Heart left ventricle (tissue), 16 donors: ENCODE results near the gene LYRM2. TPM values are rescaled to one million over a fixed set of nuclear protein-coding genes. Genes with fewer than 3 reads are reported as not detected.

Experiments
- ATAC-seq, 4 donors: fragments of 200-7000 bp; cut with Tn5 transposase; one replicate each; pipeline ENCODE4 v1.9.1; 2020 to 2022; ENCODE audit warnings: moderate library complexity in 4 of 4, mild to moderate bottlenecking in 3 of 4, moderate number of reproducible peaks in 1 of 4
- DNase-seq, 5 donors: peaks; one replicate each; pipeline ENCODE4 v3.0.0-alpha.2; 2020
- H3K27ac ChIP-seq, 12 donors: fragments of 200-600 bp; sonication (generic) in 4 of 12; one replicate each; pipeline versions ENCODE4 v1.5.0 to v1.8.0; 2016 to 2022; ENCODE audit warnings: mild to moderate bottlenecking in 2 of 12
- H3K27me3 ChIP-seq, 9 donors: fragments of 200-600 bp; sonication (generic) in 2 of 9; one replicate each; pipeline versions ENCODE4 v1.5.1 to v1.8.0; 2016 to 2022; ENCODE audit warnings: mild to moderate bottlenecking in 3 of 9
- H3K36me3 ChIP-seq, 9 donors: fragments of 200-600 bp; sonication (generic) in 2 of 9; one replicate each; pipeline versions ENCODE4 v1.5.0 to v1.8.0; 2018 to 2022; ENCODE audit warnings: mild to moderate bottlenecking in 2 of 9
- H3K4me1 ChIP-seq, 12 donors: fragments of 200-600 bp; sonication (generic) in 4 of 12; one replicate each; pipeline versions ENCODE4 v1.5.0 to v1.8.0; 2016 to 2022; ENCODE audit warnings: mild to moderate bottlenecking in 3 of 12
- H3K4me3 ChIP-seq, 12 donors: fragments of 200-600 bp; sonication (generic) in 4 of 12; one replicate each; pipeline versions ENCODE4 v1.5.0 to v1.8.0; 2017 to 2022; ENCODE audit warnings: mild to moderate bottlenecking in 9 of 12, moderate library complexity in 4 of 12
- H3K9me3 ChIP-seq, 12 donors: fragments of 200-600 bp; sonication (generic) in 4 of 12; one replicate each; pipeline versions ENCODE4 v1.5.0 to v1.8.0; 2016 to 2022; ENCODE audit warnings: mild to moderate bottlenecking in 1 of 12
- POLR2A ChIP-seq, 2 donors: fragments of 450-650 bp; IDR thresholded peaks; one replicate each; pipeline ENCODE4 v1.6.1; 2017; ENCODE audit warnings: antibody characterized with exemption in 2 of 2, mild to moderate bottlenecking in 2 of 2, moderate library complexity in 2 of 2
- whole genome bisulfite sequencing, 4 donors: extraction: QIAGEN DNeasy Blood & Tissue Kit in 2 of 4; methylation state at CpG; one replicate each; pipeline versions ENCODE4 v1.1.5 to v1.1.7; 2013 to 2018; 5-methylcytosine and 5-hydroxymethylcytosine counted together
- intact Hi-C, 10 donors: fragments of 100-400 bp; cut with DNase I; formaldehyde crosslinking; loops; one replicate each; pipeline versions ENCODE4 v1.11.1 to v1.14.2; 2022
- polyA plus RNA-seq, 2 donors: library from polyadenylated mRNA; stranded (reverse); fragments of 200-250 nt; gene quantifications; one replicate each; pipeline ENCODE4 v1.2.3, GENCODE V29; 2013
- total RNA-seq, 9 donors: library from RNA; depleted of rRNA in 2 of 9; stranded (reverse); fragments of >200 nt in 2 of 9; fragmentation: NEBNext Ultra II Directional in 3 of 9; extraction: Animal tissue kit (Norgen Biotek cat#: 25700) in 3 of 9; gene quantifications; one replicate each; pipeline versions ENCODE4 v1.1.0 to v1.2.4, GENCODE V29; 2016 to 2023
- TF ChIP-seq, protein P1 (sequence below), 12 donors: fragments of 200-600 bp; sonication (generic) in 4 of 12; IDR thresholded peaks; one replicate each; pipeline versions ENCODE4 v1.5.0 to v1.8.0; 2018 to 2022; ENCODE audit warnings: antibody characterized with exemption in 12 of 12, mild to moderate bottlenecking in 5 of 12
- donor health status: ischemic (EF 13 %, LVEDD 7.1; RV severe dilation, severe dysfunction).
- donor health status: healthy with polysubstance abuse.
- donor health status: DM: no; HTN: yes; CAD: no.
- donor health status: DM: no; HTN: no; CAD: no.
- donor health status: ischemic (EF 25% LVEDD 6.9; RV normal size, moderate dysfunction).
- donor health status: ischemic (EF 25% LVEDD 5.7; RV mildly dilated, moderate dysfunction).
- donor health status: healthy.
- donor health status: DM: yes; HTN: yes; CAD: no.
- donor health status: ischemic (EF 35%, LVEDD 5.7; RV mildly dilated, moderate dysfunction).
- donor health status: nonischemic (EF 11% LVEDD 7.7; RV severe dilation, severe dysfunction).
- donor health status: DM: yes; HTN: yes; CAD: no.
- donor health status: PGD.
- donor health status: ischemic (EF 29% LVEDD 5.4; RV normal size, mild dysfunction).
- donor health status: nonischemic (EF 23%, LVEDD 6.1; RV moderate dilation, normal function).

The LYRM2 gene
- total and polyA plus RNA-seq, 11 donors = 15.2 to 50.0 (median 43.8) TPM

DNA sequence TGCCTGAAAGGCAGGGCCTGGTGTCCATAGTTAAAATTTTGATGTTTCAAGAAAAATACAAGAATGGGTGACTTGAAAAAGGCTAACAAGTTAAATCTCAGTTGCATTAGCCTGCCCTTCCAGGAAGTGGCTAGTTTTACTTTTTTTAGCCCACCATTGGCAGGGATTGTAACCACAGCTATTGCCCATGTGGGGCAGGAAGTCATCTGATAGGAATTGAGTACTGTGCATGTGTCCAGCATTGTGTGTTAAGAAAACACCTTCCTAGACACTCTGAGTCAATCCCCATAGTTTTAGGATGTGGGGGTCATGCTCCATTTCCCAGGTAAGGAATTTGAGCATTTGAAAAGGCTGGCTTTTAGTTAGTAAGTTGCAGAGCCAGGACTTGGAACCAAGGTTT is 26.9 kb downstream of the LYRM2 start:
- no peak for TF ChIP-seq POLR2A (IDR thresholded peaks at IDR 0.05)
- TF ChIP-seq, protein P1, sequence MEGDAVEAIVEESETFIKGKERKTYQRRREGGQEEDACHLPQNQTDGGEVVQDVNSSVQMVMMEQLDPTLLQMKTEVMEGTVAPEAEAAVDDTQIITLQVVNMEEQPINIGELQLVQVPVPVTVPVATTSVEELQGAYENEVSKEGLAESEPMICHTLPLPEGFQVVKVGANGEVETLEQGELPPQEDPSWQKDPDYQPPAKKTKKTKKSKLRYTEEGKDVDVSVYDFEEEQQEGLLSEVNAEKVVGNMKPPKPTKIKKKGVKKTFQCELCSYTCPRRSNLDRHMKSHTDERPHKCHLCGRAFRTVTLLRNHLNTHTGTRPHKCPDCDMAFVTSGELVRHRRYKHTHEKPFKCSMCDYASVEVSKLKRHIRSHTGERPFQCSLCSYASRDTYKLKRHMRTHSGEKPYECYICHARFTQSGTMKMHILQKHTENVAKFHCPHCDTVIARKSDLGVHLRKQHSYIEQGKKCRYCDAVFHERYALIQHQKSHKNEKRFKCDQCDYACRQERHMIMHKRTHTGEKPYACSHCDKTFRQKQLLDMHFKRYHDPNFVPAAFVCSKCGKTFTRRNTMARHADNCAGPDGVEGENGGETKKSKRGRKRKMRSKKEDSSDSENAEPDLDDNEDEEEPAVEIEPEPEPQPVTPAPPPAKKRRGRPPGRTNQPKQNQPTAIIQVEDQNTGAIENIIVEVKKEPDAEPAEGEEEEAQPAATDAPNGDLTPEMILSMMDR (IDR thresholded peaks at IDR 0.05) = no peak
- Histone ChIP-seq H3K4me3 (no peak overlapping the region), H3K4me1 (peaks cover 0 to 4% (median 0%) of the 10 kb centered on the region in 12 donors), H3K27me3 (no peaks in the 10 kb centered on the region), H3K27ac (no peak overlapping the region), H3K9me3 (no peaks in the 10 kb centered on the region), H3K36me3 (peaks cover 0 to 17% (median 0%) of the 10 kb centered on the region in 9 donors)
- DNase-seq = no peak
- ATAC-seq = no peak
- intact Hi-C loops = loop anchor here in 4 of 10 donors (2.0 to 5.0 kb wide), 2 partner anchors 179 kb away; partner anchors contain the start of gene ANKRD6 (in 4 of the 4)

GRCh38 chr6:89610149-89610642 is 28.4 kb downstream of the LYRM2 start:
- TF ChIP-seq, protein P1 (IDR thresholded peaks at IDR 0.05) = peak; percentile 76 to 92 (median 86)
- TF ChIP-seq POLR2A (IDR thresholded peaks at IDR 0.05) = no peak

DNA sequence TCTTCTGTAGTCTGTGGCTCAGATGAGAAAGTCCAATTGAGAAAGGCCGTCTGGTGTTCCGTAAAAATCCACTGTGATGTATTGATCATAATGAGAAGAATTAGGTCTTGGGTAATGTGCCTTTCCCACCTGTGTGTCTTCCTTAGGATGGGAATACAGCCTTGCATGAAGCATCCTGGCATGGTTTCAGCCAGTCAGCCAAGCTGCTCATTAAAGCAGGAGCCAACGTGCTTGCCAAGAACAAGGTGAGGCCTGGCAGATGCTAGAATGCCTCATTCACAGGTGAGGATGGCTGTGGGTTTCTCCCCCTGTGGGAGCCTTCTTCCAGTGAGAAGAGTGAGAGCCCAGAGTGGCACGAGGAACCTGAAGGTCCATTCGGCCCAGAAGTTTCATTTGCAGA is 32.7 kb downstream of the LYRM2 start:
- Histone ChIP-seq H3K9me3 (no peaks in the 10 kb centered on the region), H3K27ac (no peak overlapping the region), H3K4me3 (no peak overlapping the region), H3K27me3 (no peaks in the 10 kb centered on the region), H3K36me3 (peaks cover 0 to 11% (median 0%) of the 10 kb centered on the region in 9 donors), H3K4me1 (no peaks in the 10 kb centered on the region)
- TF ChIP-seq POLR2A (IDR thresholded peaks at IDR 0.05) = no peak
- TF ChIP-seq, protein P1 (IDR thresholded peaks at IDR 0.05) = no peak
- intact Hi-C loops = no loop called here
- ATAC-seq = no peak
- no peak for DNase-seq
- WGBS, 4 donors = 90 to 95% (median 93%) methylated on average over 5 of the region's 5 CpGs

More at GRCh38 chr6:89610149-89610642, 28.4 kb downstream of the LYRM2 start:
- no peak overlapping the region for H3K4me3 ChIP-seq
- ATAC-seq (peak; percentile 61 to 85 (median 78)), DNase-seq (peak; percentile 52 to 87 (median 70))
- no peaks in the 10 kb centered on the region for H3K27me3 ChIP-seq
- no peaks in the 10 kb centered on the region for H3K9me3 ChIP-seq
- intact Hi-C loops = loop anchor here in 8 of 10 donors (1.0 to 5.0 kb wide), 3 partner anchors 177 to 178 kb away; partner anchors contain the start of gene ANKRD6 (in 8 of the 8)
- H3K36me3 ChIP-seq = peaks cover 0 to 23% (median 0%) of the 10 kb centered on the region in 9 donors
- no peak overlapping the region for H3K27ac ChIP-seq
- 46 to 54% (median 49%) methylated on average over 11 of the region's 11 CpGs for WGBS, 4 donors
- peaks cover 0 to 4% (median 0%) of the 10 kb centered on the region in 12 donors for H3K4me1 ChIP-seq

DNA sequence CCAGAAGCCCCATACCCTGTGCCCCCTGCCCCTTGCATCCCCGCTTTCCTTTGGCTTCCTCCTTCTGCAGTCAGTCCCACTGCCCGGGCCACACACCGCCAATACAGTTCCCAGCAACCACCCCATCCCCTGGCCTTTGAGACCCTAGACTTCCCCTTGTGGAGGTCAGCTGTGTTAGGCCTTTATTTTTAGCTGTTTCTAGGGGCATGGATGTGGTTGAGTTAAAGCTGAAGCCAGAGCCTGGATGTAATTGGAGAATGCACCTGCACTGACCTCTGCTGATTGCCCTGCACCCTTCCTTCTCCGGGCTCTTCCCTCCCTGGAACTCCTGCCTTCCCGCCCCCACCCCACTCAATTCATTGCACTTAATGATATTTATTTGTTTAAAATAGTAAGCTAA is 33.9 kb downstream of the LYRM2 start:
- Histone ChIP-seq H3K9me3 (no peaks in the 10 kb centered on the region), H3K4me1 (peaks cover 0 to 8% (median 0%) of the 10 kb centered on the region in 12 donors), H3K27ac (no peak overlapping the region), H3K4me3 (no peak overlapping the region), H3K27me3 (no peaks in the 10 kb centered on the region), H3K36me3 (peaks cover 0 to 11% (median 0%) of the 10 kb centered on the region in 9 donors)
- ATAC-seq (no peak), DNase-seq (no peak)
- WGBS, 4 donors = 81 to 87% (median 84%) methylated on average over 5 of the region's 5 CpGs
- TF ChIP-seq, protein P1 (IDR thresholded peaks at IDR 0.05) = no peak
- no peak for TF ChIP-seq POLR2A (IDR thresholded peaks at IDR 0.05)
- intact Hi-C loops = no loop called here
